ENCODE results near the gene SET. TPM values are rescaled to one million over a fixed set of nuclear protein-coding genes. Genes with fewer than 3 reads are reported as not detected.

Gene SET
- total and polyA plus RNA-seq, 4 experiments from 2014 or later = 132 to 264 (median 226) TPM

- ChIA-PET POLR2A (ENCODE audit: partially characterized antibody) (interaction anchor here (0.8 to 2.5 kb wide), 2 partner anchors 19 to 43 kb away, joined by 3 to 7 read pairs; partner anchors contain the start of genes TBC1D13 and ZDHHC12), CTCF (ENCODE audit: partially characterized antibody) (no interaction called here)
- Histone ChIP-seq H3K36me3 (ENCODE audit: insufficient read depth, low read length) (peaks cover 7% of the 10 kb centered on the region), H3K4me1 (ENCODE audit: insufficient read depth, low read length) (no peaks in the 10 kb centered on the region), H3K9me3 (ENCODE audit: control insufficient read depth in 1 of 2, low read length in 2 of 2) (no peaks in the 10 kb centered on the region), H3K4me3 (ENCODE audit: low read length in 2 of 2) (no peak overlapping the region), H3K27me3 (ENCODE audit: insufficient read depth, low read length) (no peaks in the 10 kb centered on the region), H3K27ac (ENCODE audit: low read depth, low read length) (no peak overlapping the region)
- H3K4me1 Mint-ChIP-seq = no peaks in the 10 kb centered on the region
- peak overlapping the region in 1 of 7 donors; percentile 4 for H3K27ac Mint-ChIP-seq
- H3K9me3 Mint-ChIP-seq = no peaks in the 10 kb centered on the region
- no peak overlapping the region for H3K4me3 Mint-ChIP-seq
- intact Hi-C loops (cut with micrococcal nuclease) = no loop called here
- DNase-seq = no peak
- H3K27me3 Mint-ChIP-seq = no peaks in the 10 kb centered on the region
- H3K36me3 Mint-ChIP-seq = peaks cover 4 to 22% of the 10 kb centered on the region in 2 donors
These were observed 54.4 kb downstream of the SET start for GRCh38 chr9:128743421-128743820.

Other genes with a start within 250 kb of the SET start
- gene ODF2, start 233.2 kb upstream of the SET start, total RNA-seq = 10 to 100 TPM; 32.3 to 33.6 TPM
- gene ODF2, start 233.2 kb upstream of the SET start, polyA plus RNA-seq = 10 to 100 TPM in 1 of 2 donors, 1 to 10 TPM in 1; 10.0 to 24.6 TPM
- gene GLE1, start 184.5 kb upstream of the SET start, total RNA-seq = 10 to 100 TPM; 31.1 to 32.2 TPM
- gene GLE1, start 184.5 kb upstream of the SET start, polyA plus RNA-seq = 10 to 100 TPM; 22.4 to 31.4 TPM
- 100 to 1,000 TPM; 593 to 595 TPM for gene SPTAN1, start 136.6 kb upstream of the SET start, total RNA-seq
- gene SPTAN1, start 136.6 kb upstream of the SET start, polyA plus RNA-seq = 100 to 1,000 TPM in 1 of 2 donors, 10 to 100 TPM in 1; 14.0 to 194 TPM
- 1 to 10 TPM; 4.3 to 4.6 TPM for gene DYNC2I2, start 32.4 kb upstream of the SET start, total RNA-seq
- 1 to 10 TPM; 1.7 to 2.4 TPM for gene DYNC2I2, start 32.4 kb upstream of the SET start, polyA plus RNA-seq
- 1 to 10 TPM; 1.7 to 2.6 TPM for gene PKN3, start 13.3 kb downstream of the SET start, total RNA-seq
- gene PKN3, start 13.3 kb downstream of the SET start, polyA plus RNA-seq = 1 to 10 TPM in 1 of 2 donors, under 1 TPM in 1; 0.48 to 1.3 TPM
- 10 to 100 TPM; 24.6 to 25.7 TPM for gene ZDHHC12, start 34.9 kb downstream of the SET start, total RNA-seq
- gene ZDHHC12, start 34.9 kb downstream of the SET start, polyA plus RNA-seq = 10 to 100 TPM; 57.6 to 75.7 TPM
- 10 to 100 TPM; 37.9 to 44.2 TPM for gene ZER1, start 82.7 kb downstream of the SET start, total RNA-seq
- gene ZER1, start 82.7 kb downstream of the SET start, polyA plus RNA-seq = 10 to 100 TPM; 35.6 to 41.1 TPM
- gene TBC1D13, start 98.0 kb downstream of the SET start, total RNA-seq = 10 to 100 TPM; 28.0 to 31.4 TPM
- gene TBC1D13, start 98.0 kb downstream of the SET start, polyA plus RNA-seq = 10 to 100 TPM; 26.0 to 29.2 TPM
- 10 to 100 TPM; 18.5 to 19.7 TPM for gene ENDOG, start 129.3 kb downstream of the SET start, total RNA-seq
- gene ENDOG, start 129.3 kb downstream of the SET start, polyA plus RNA-seq = 10 to 100 TPM; 21.2 to 25.9 TPM
- 10 to 100 TPM; 79.1 to 86.0 TPM for gene SPOUT1, start 140.6 kb downstream of the SET start, total RNA-seq
- 10 to 100 TPM; 74.4 to 91.1 TPM for gene SPOUT1, start 140.6 kb downstream of the SET start, polyA plus RNA-seq
- 10 to 100 TPM in 1 of 2 experiments, 1 to 10 TPM in 1; 9.8 to 12.4 TPM for gene KYAT1, start 192.7 kb downstream of the SET start, total RNA-seq
- 10 to 100 TPM; 11.0 to 11.6 TPM for gene KYAT1, start 192.7 kb downstream of the SET start, polyA plus RNA-seq
- gene LRRC8A, start 192.9 kb downstream of the SET start, total RNA-seq = 10 to 100 TPM; 24.4 to 26.4 TPM
- 10 to 100 TPM; 18.7 to 40.6 TPM for gene LRRC8A, start 192.9 kb downstream of the SET start, polyA plus RNA-seq
- 1 to 10 TPM; 1.7 to 2.2 TPM for gene PHYHD1, start 231.8 kb downstream of the SET start, total RNA-seq
- gene PHYHD1, start 231.8 kb downstream of the SET start, polyA plus RNA-seq = not detected

All from CD4-positive, alpha-beta memory T cell (primary cell).